K562 (cell line): Measurements from ENCODE around the gene CATSPER4. TPM values are rescaled to one million over a fixed set of nuclear protein-coding genes. Genes with fewer than 3 reads are reported as not detected.
A peak's percentile ranks its signal among the peaks of the same experiment; 100 is the strongest.

Experiments
- AFF1 ChIP-seq, 2 experiments: fragments of 450-650 bp; IDR thresholded peaks; 2 replicates each; pipeline ENCODE4 v1.6.1; 2018; ENCODE audit warnings: mild to moderate bottlenecking in 2 of 2, low read depth in 1 of 2; ENCODE audit not compliant: partially characterized antibody in 2 of 2
- FOXO4 ChIP-seq: fragments of 450-650 bp; formaldehyde crosslinking; IDR thresholded peaks from 2 replicates; pipeline ENCODE4 v1.4.0; 2020; ENCODE audit warnings: mild to moderate bottlenecking, moderate library complexity
- GATA2 ChIP-seq: sonication (generic); formaldehyde crosslinking; IDR thresholded peaks from 2 replicates; pipeline ENCODE4 v1.4.0; 2020; ENCODE audit warnings: mild to moderate bottlenecking, missing genetic modification reagents
- JUND ChIP-seq, 2 experiments: IDR thresholded peaks; 2 replicates in 1 of 2; 3 replicates in 1 of 2; pipeline ENCODE4 v1.6.1; 2011; ENCODE audit warnings: borderline replicate concordance in 2 of 2, low read depth in 2 of 2, low read length in 2 of 2, improper control_type of control experiment in 1 of 2, missing biosample characterization in 1 of 2, missing genetic modification characterization in 1 of 2, missing genetic modification reagents in 1 of 2
- POLR3G ChIP-seq: IDR thresholded peaks from 2 replicates; pipeline ENCODE4 v1.6.1; 2011; ENCODE audit not compliant: insufficient read length, insufficient replicate concordance; ENCODE audit errors: extremely low read depth
- polyA plus RNA-seq, 8 experiments: library from polyadenylated mRNA; depleted of rRNA in 4 of 8; stranded (reverse) in 5 of 8; unstranded in 3 of 8; fragments of >200 nt; fragmentation: Nextera tagmentation in 2 of 8; fragmentation: Illumina TruSeq in 1 of 8; extraction: Ambion mirVana in 2 of 8; extraction: Trizol in 1 of 8; gene quantifications; 2 replicates each; pipeline versions ENCODE4 v1.2.1 to v1.2.3, GENCODE V29; 2011 to 2014; ENCODE audit warnings: inconsistent platforms in 1 of 8, missing spikeins in 1 of 8
- total RNA-seq, 7 experiments: library from RNA; depleted of rRNA in 6 of 7; stranded (reverse); fragments of >200 nt in 6 of 7; fragmentation: Illumina TruSeq in 2 of 7; extraction: Trizol in 2 of 7; gene quantifications; 2 replicates each; pipeline versions ENCODE4 v1.2.1 to v1.2.3, GENCODE V29; 2011 to 2021; ENCODE audit warnings: low replicate concordance in 1 of 7
- TF ChIP-seq, protein P1 (sequence below): fragments of 450-650 bp; IDR thresholded peaks from 2 replicates; pipeline ENCODE4 v1.6.1; 2016; ENCODE audit warnings: mild to moderate bottlenecking, moderate library complexity

Gene CATSPER4
- total and polyA plus RNA-seq, 9 of the 15 experiments (the other 6 are each of a cell fraction or from before 2014, with no cell fraction given), result 0.04 to 0.13 TPM; not detected in 7

- TF ChIP-seq AFF1 (IDR thresholded peaks at IDR 0.05; ENCODE audit: low read depth in 1 of 2, partially characterized antibody in 2 of 2), result no peak
- 0 out of 2 replicates have a peak, but pooled peaks have one; percentile 2 for TF ChIP-seq JUND (IDR thresholded peaks at IDR 0.05; ENCODE audit: borderline replicate concordance, low read depth, low read length)
- no peak for TF ChIP-seq JUND (tag; IDR thresholded peaks at IDR 0.05; ENCODE audit: borderline replicate concordance, low read depth, low read length)
- TF ChIP-seq, protein P1, sequence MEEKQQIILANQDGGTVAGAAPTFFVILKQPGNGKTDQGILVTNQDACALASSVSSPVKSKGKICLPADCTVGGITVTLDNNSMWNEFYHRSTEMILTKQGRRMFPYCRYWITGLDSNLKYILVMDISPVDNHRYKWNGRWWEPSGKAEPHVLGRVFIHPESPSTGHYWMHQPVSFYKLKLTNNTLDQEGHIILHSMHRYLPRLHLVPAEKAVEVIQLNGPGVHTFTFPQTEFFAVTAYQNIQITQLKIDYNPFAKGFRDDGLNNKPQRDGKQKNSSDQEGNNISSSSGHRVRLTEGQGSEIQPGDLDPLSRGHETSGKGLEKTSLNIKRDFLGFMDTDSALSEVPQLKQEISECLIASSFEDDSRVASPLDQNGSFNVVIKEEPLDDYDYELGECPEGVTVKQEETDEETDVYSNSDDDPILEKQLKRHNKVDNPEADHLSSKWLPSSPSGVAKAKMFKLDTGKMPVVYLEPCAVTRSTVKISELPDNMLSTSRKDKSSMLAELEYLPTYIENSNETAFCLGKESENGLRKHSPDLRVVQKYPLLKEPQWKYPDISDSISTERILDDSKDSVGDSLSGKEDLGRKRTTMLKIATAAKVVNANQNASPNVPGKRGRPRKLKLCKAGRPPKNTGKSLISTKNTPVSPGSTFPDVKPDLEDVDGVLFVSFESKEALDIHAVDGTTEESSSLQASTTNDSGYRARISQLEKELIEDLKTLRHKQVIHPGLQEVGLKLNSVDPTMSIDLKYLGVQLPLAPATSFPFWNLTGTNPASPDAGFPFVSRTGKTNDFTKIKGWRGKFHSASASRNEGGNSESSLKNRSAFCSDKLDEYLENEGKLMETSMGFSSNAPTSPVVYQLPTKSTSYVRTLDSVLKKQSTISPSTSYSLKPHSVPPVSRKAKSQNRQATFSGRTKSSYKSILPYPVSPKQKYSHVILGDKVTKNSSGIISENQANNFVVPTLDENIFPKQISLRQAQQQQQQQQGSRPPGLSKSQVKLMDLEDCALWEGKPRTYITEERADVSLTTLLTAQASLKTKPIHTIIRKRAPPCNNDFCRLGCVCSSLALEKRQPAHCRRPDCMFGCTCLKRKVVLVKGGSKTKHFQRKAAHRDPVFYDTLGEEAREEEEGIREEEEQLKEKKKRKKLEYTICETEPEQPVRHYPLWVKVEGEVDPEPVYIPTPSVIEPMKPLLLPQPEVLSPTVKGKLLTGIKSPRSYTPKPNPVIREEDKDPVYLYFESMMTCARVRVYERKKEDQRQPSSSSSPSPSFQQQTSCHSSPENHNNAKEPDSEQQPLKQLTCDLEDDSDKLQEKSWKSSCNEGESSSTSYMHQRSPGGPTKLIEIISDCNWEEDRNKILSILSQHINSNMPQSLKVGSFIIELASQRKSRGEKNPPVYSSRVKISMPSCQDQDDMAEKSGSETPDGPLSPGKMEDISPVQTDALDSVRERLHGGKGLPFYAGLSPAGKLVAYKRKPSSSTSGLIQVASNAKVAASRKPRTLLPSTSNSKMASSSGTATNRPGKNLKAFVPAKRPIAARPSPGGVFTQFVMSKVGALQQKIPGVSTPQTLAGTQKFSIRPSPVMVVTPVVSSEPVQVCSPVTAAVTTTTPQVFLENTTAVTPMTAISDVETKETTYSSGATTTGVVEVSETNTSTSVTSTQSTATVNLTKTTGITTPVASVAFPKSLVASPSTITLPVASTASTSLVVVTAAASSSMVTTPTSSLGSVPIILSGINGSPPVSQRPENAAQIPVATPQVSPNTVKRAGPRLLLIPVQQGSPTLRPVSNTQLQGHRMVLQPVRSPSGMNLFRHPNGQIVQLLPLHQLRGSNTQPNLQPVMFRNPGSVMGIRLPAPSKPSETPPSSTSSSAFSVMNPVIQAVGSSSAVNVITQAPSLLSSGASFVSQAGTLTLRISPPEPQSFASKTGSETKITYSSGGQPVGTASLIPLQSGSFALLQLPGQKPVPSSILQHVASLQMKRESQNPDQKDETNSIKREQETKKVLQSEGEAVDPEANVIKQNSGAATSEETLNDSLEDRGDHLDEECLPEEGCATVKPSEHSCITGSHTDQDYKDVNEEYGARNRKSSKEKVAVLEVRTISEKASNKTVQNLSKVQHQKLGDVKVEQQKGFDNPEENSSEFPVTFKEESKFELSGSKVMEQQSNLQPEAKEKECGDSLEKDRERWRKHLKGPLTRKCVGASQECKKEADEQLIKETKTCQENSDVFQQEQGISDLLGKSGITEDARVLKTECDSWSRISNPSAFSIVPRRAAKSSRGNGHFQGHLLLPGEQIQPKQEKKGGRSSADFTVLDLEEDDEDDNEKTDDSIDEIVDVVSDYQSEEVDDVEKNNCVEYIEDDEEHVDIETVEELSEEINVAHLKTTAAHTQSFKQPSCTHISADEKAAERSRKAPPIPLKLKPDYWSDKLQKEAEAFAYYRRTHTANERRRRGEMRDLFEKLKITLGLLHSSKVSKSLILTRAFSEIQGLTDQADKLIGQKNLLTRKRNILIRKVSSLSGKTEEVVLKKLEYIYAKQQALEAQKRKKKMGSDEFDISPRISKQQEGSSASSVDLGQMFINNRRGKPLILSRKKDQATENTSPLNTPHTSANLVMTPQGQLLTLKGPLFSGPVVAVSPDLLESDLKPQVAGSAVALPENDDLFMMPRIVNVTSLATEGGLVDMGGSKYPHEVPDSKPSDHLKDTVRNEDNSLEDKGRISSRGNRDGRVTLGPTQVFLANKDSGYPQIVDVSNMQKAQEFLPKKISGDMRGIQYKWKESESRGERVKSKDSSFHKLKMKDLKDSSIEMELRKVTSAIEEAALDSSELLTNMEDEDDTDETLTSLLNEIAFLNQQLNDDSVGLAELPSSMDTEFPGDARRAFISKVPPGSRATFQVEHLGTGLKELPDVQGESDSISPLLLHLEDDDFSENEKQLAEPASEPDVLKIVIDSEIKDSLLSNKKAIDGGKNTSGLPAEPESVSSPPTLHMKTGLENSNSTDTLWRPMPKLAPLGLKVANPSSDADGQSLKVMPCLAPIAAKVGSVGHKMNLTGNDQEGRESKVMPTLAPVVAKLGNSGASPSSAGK, result peak; percentile 99
- TF ChIP-seq POLR3G, result no peak
- no peak for TF ChIP-seq GATA2 (CRISPR knock-in tag)
- TF ChIP-seq FOXO4 (CRISPR knock-in tag), result 0 out of 2 replicates have a peak, but pooled peaks have one; percentile 9
Measured at GRCh38 chr1:26161415-26162219, 28.8 kb upstream of the CATSPER4 start (continued).
